Glutamatergic neuron (in vitro differentiated cells): ENCODE data around the gene IL20RA. TPM values are rescaled to one million over a fixed set of nuclear protein-coding genes. Genes with fewer than 3 reads are reported as not detected.

Experiments used
- DNase-seq: peaks from one replicate; pipeline ENCODE4 v3.0.0; 2022
- H3K27ac Mint-ChIP-seq: one replicate; pipeline ENCODE4 v1.8.0; 2020; ENCODE audit warnings: mild to moderate bottlenecking, mixed read lengths, inconsistent platforms; ENCODE audit not compliant: unreplicated experiment
- H3K27me3 Mint-ChIP-seq: one replicate; pipeline ENCODE4 v1.8.0; 2020; ENCODE audit warnings: mild to moderate bottlenecking, moderate library complexity, mixed read lengths, inconsistent platforms; ENCODE audit not compliant: unreplicated experiment
- H3K36me3 Mint-ChIP-seq: one replicate; pipeline ENCODE4 v1.8.0; 2020; ENCODE audit warnings: mild to moderate bottlenecking, mixed read lengths, inconsistent platforms; ENCODE audit not compliant: unreplicated experiment
- H3K4me1 Mint-ChIP-seq: one replicate; pipeline ENCODE4 v1.8.0; 2020; ENCODE audit warnings: mild to moderate bottlenecking, low read depth, mixed read lengths, inconsistent platforms; ENCODE audit not compliant: unreplicated experiment
- H3K4me3 Mint-ChIP-seq: one replicate; pipeline ENCODE4 v1.8.0; 2020; ENCODE audit warnings: mild to moderate bottlenecking, mixed read lengths, inconsistent platforms; ENCODE audit not compliant: unreplicated experiment
- H3K9me3 Mint-ChIP-seq: one replicate; pipeline ENCODE4 v1.8.0; 2020; ENCODE audit warnings: mild to moderate bottlenecking, moderate library complexity, mixed read lengths, inconsistent platforms; ENCODE audit not compliant: unreplicated experiment
- total RNA-seq: library from RNA; stranded (reverse); fragmentation: NEBNext Ultra II Directional; extraction: Animal tissue kit (Norgen Biotek cat#: 25700); gene quantifications from one replicate; pipeline ENCODE4 v1.2.1, GENCODE V29; 2021; ENCODE audit not compliant: unreplicated experiment
- TF ChIP-seq, protein P1 (sequence below): fragments of 200-600 bp; sonication (generic); IDR thresholded peaks from one replicate; pipeline ENCODE4 v1.5.0; 2021; ENCODE audit not compliant: partially characterized antibody, unreplicated experiment

Gene IL20RA
- total RNA-seq, 1 donor from 2014 or later: not detected

DNA sequence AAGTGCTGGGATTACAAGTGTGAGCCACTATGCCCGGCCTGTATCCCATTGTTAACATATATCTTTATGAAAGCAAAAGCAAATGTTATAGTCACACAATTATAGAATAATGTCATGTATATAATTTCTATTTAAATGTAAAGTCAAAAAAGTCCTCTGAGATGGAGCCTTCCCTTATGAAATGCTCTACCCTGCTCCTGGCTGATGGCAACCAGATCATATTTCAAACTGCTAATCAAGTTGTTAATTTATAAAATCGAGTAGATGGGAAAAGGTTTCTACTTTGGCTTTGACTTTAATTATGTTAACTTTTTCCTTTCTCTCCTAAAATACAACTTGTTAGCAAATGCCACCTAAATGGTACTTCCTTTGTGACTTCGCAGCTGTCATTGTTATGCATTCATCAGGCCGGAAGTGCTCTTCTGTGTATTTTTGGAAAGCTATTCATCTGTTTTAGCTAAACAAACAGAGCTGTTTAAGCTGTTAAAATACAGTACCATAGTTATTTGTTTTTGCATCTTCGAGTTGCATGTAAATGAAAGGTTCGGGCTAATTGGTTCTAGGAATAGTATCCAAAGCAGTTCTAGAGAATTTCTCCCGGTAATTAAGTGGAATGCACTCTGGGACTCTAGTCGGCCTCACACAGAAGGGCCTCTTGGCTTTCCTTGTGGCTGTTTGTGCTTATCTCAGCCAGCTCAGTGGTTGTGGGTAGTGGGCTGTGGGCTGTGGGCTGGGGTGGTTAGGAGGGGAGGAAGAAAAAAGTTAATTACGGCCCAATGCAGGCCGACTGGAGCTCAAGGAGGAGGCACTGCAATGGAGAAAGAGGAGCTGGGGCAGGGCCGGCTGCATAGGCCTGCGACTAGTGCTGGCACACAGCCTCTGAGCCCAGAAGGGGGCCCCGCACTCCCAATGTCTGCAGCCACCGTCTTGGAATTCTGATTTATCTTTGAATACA, 87.9 kb downstream of the IL20RA start:
- TF ChIP-seq, protein P1, sequence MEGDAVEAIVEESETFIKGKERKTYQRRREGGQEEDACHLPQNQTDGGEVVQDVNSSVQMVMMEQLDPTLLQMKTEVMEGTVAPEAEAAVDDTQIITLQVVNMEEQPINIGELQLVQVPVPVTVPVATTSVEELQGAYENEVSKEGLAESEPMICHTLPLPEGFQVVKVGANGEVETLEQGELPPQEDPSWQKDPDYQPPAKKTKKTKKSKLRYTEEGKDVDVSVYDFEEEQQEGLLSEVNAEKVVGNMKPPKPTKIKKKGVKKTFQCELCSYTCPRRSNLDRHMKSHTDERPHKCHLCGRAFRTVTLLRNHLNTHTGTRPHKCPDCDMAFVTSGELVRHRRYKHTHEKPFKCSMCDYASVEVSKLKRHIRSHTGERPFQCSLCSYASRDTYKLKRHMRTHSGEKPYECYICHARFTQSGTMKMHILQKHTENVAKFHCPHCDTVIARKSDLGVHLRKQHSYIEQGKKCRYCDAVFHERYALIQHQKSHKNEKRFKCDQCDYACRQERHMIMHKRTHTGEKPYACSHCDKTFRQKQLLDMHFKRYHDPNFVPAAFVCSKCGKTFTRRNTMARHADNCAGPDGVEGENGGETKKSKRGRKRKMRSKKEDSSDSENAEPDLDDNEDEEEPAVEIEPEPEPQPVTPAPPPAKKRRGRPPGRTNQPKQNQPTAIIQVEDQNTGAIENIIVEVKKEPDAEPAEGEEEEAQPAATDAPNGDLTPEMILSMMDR: no peak
- DNase-seq: peak; percentile 45
- Mint-ChIP-seq H3K27ac (peak overlapping the region; percentile 63), H3K4me1 (peaks cover 9% of the 10 kb centered on the region), H3K4me3 (no peak overlapping the region), H3K36me3 (no peaks in the 10 kb centered on the region), H3K27me3 (peaks cover 2% of the 10 kb centered on the region), H3K9me3 (peaks cover 2% of the 10 kb centered on the region)

DNA sequence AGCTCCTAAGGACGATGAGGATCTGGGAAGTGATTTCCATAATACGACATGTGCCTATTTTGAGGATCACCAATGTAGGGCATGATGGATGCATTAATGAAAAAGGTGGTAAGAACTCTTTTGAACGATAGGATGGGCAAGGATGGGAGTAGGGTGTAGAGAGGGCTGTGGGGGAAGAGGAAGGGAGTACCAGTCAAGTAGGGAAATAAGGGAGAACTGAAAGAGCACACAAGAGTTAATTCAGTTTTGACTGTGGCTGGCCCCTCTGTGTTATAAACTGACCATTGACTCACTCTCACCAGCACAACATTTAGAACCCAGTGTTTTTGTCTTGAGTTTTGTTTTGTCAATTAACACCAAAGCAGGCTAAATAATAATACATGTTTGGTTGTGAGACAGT, 89.6 kb downstream of the IL20RA start:
- H3K4me3 Mint-ChIP-seq: no peak overlapping the region
- H3K27me3 Mint-ChIP-seq: peaks cover 2% of the 10 kb centered on the region

DNA sequence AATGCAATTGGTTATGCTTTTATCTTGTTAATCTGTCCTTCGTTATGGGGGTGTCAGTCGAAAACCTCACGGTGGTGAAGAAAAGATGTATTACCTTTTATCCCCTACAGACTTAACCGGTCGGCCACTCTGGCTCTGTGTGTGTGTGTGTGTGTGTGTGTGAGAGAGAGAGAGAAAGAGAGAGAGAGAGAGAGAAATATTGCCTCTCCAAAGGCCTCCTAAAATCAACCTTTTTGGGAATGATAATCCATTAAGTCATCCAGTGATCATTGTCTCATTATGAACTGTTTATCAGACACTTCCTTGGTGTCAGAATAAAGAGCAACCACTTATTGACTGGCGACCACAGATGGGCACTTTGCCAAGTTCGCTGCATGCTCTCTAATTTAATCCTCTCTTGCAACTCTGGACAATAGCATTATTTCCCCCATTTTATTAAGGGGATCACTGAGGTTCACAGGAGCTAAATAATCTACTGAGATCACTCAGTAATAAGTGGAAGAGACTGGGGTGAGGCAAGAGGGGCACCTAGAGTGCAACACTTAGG, 92.0 kb downstream of the IL20RA start:
- TF ChIP-seq, protein P1: no peak
- H3K27me3 Mint-ChIP-seq: peaks cover 2% of the 10 kb centered on the region
- H3K36me3 Mint-ChIP-seq: peaks cover 8% of the 10 kb centered on the region
- H3K9me3 Mint-ChIP-seq: peaks cover 5% of the 10 kb centered on the region
- H3K27ac Mint-ChIP-seq: no peak overlapping the region
- DNase-seq: no peak
- peaks cover 3% of the 10 kb centered on the region for H3K4me1 Mint-ChIP-seq
- no peak overlapping the region for H3K4me3 Mint-ChIP-seq

More for the DNA sequence above, 89.6 kb downstream of the IL20RA start:
- Mint-ChIP-seq H3K36me3 (no peaks in the 10 kb centered on the region), H3K9me3 (peaks cover 2% of the 10 kb centered on the region), H3K4me1 (peaks cover 6% of the 10 kb centered on the region), H3K27ac (no peak overlapping the region)
- DNase-seq: no peak
- TF ChIP-seq, protein P1: no peak

DNA sequence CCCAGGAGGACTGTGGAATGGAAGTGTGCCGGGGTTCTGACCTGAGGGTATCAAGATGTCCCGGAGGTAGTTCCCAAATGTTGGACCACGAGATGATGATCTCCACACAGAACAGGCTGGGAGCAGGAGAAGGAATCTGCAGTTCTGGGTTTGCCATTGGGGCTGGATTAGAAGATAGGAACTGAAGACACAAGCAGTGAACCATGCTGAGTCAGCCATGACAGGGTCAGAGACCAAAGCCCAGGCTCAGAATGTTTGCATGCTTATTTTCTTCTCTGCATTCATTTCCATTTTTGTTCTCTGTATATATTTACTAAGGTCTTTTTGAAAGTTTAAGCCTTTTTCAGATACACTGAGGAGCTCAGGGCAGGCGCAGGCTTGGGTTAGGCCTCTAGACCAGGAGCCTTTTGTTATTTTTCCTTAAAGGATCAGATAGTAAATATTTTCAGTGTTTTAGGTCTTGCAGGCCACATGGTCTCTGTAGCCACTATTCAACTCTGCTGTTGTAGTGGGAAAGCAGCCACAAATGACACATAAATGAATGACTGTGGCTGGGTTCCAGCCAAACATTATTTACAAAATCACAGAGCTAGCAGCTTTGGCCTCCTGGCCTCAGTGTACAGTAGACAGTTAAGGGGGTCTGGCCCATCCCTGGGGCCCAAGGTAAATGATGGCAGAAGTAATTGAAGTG, 94.2 kb downstream of the IL20RA start:
- Mint-ChIP-seq H3K36me3 (peaks cover 8% of the 10 kb centered on the region), H3K9me3 (peaks cover 5% of the 10 kb centered on the region), H3K27me3 (peaks cover 2% of the 10 kb centered on the region), H3K27ac (no peak overlapping the region), H3K4me1 (no peaks in the 10 kb centered on the region), H3K4me3 (no peak overlapping the region)
- TF ChIP-seq, protein P1: no peak
- no peak for DNase-seq

Other genes starting within 250 kb of the IL20RA start
- gene PEX7, start 222.4 kb downstream of the IL20RA start, total RNA-seq: 4.1 TPM
- gene SLC35D3, start 122.7 kb downstream of the IL20RA start, total RNA-seq: not detected
- gene IL22RA2, start 128.7 kb upstream of the IL20RA start, total RNA-seq: not detected
- 36.4 TPM for gene IFNGR1, start 174.4 kb upstream of the IL20RA start, total RNA-seq